ENCODE measurements around the gene ARHGAP27.
"Not testable (repeated sequence)": the region's sequence is repeated elsewhere in the genome, so short reads cannot be mapped to it uniquely, and the experiment has no call there.

Gene ARHGAP27

GRCh38 chr17:45446872-45447625, 14.4 kb upstream of the ARHGAP27 start:
- not testable (repeated sequence) for DNase-seq

- peak; percentile 69 for DNase-seq
Measured at GRCh38 chr17:45445901-45446743, 13.5 kb upstream of the ARHGAP27 start.

- DNase-seq, result not testable (repeated sequence)
Measured at GRCh38 chr17:45444856-45445820, 12.5 kb upstream of the ARHGAP27 start.

- not testable (repeated sequence) for DNase-seq
Measured at GRCh38 chr17:45444301-45444700, 11.6 kb upstream of the ARHGAP27 start.

GRCh38 chr17:45443371-45444260, 10.9 kb upstream of the ARHGAP27 start:
- not testable (repeated sequence) for DNase-seq

- DNase-seq, result no peak
Measured at GRCh38 chr17:45441526-45442310, 9.0 kb upstream of the ARHGAP27 start.

- not testable (repeated sequence) for DNase-seq
Measured at GRCh38 chr17:45440839-45441515, 8.3 kb upstream of the ARHGAP27 start.

GRCh38 chr17:45440161-45440778, 7.6 kb upstream of the ARHGAP27 start:
- no peak for DNase-seq

GRCh38 chr17:45438931-45439610, 6.4 kb upstream of the ARHGAP27 start:
- no peak for DNase-seq

GRCh38 chr17:45437465-45438283, 5.0 kb upstream of the ARHGAP27 start:
- no peak for DNase-seq

- no peak for DNase-seq
Measured at GRCh38 chr17:45436625-45437464, 4.2 kb upstream of the ARHGAP27 start.

GRCh38 chr17:45436161-45436560, 3.5 kb upstream of the ARHGAP27 start:
- DNase-seq, result no peak

- no peak for DNase-seq
Measured at GRCh38 chr17:45435481-45435880, 2.8 kb upstream of the ARHGAP27 start.

- DNase-seq, result no peak
Measured at GRCh38 chr17:45433159-45433535, 477 bp upstream of the ARHGAP27 start.

- DNase-seq, result peak; percentile 68
Measured at GRCh38 chr17:45431531-45432404, 902 bp downstream of the ARHGAP27 start.
